Left lung (tissue), 10 donors: ENCODE measurements around the gene EFCAB8. TPM values are rescaled to one million over a fixed set of nuclear protein-coding genes. Genes with fewer than 3 reads are reported as not detected.

Source experiments
- ATAC-seq: fragments of 200-7000 bp; cut with Tn5 transposase; one replicate; pipeline ENCODE4 v1.9.1; 2020; ENCODE audit warnings: moderate library complexity
- DNase-seq, 4 donors: peaks; one replicate each; pipeline ENCODE4 v3.0.0-alpha.2; 2013 to 2020
- H3K27ac ChIP-seq, 2 donors: fragments of 200-600 bp; sonication (generic) in 1 of 2; one replicate each; pipeline versions ENCODE4 v1.5.0 to v1.8.0; 2020 to 2021
- H3K27me3 ChIP-seq, 2 donors: fragments of 200-600 bp; sonication (generic) in 1 of 2; one replicate each; pipeline versions ENCODE4 v1.5.0 to v1.8.0; 2020 to 2021
- H3K36me3 ChIP-seq, 2 donors: fragments of 200-600 bp; sonication (generic) in 1 of 2; one replicate each; pipeline versions ENCODE4 v1.5.0 to v1.8.0; 2020 to 2021
- H3K4me1 ChIP-seq, 2 donors: fragments of 200-600 bp; one replicate each; pipeline ENCODE4 v1.8.0; 2021
- H3K4me3 ChIP-seq, 2 donors: fragments of 200-600 bp; sonication (generic) in 1 of 2; one replicate each; pipeline versions ENCODE4 v1.5.0 to v1.8.0; 2020 to 2021; ENCODE audit warnings: mild to moderate bottlenecking in 1 of 2
- H3K9me3 ChIP-seq, 2 donors: fragments of 200-600 bp; sonication (generic) in 1 of 2; one replicate each; pipeline versions ENCODE4 v1.5.0 to v1.8.0; 2020 to 2021
- intact Hi-C, 2 donors: fragments of 100-400 bp; cut with DNase I; formaldehyde crosslinking; loops; one replicate each; pipeline versions ENCODE4 v1.11.2 to v1.14.2; 2022
- polyA plus RNA-seq, 6 donors: library from polyadenylated mRNA; unstranded; fragments of 120-200 nt; gene quantifications; one replicate each; pipeline ENCODE4 v1.2.1, GENCODE V29; 2013; ENCODE audit not compliant: insufficient read length in 6 of 6
- total RNA-seq, 2 donors: library from RNA; stranded (reverse); fragmentation: NEBNext Ultra II Directional; extraction: Animal tissue kit (Norgen Biotek cat#: 25700); gene quantifications; one replicate each; pipeline ENCODE4 v1.2.1, GENCODE V29; 2021
- TF ChIP-seq, protein P1 (sequence below), 2 donors: fragments of 200-600 bp; sonication (generic) in 1 of 2; IDR thresholded peaks; one replicate each; pipeline versions ENCODE4 v1.5.0 to v1.8.0; 2021; ENCODE audit warnings: antibody characterized with exemption in 2 of 2
- donor health status: DM: no; HTN: yes; CAD: no.
- donor health status: DM: no; HTN: no; CAD: no.

EFCAB8 gene
- total and polyA plus RNA-seq, 8 donors: 0.07 to 1.0 (median 0.15) TPM; not detected in 1

- Histone ChIP-seq H3K27ac (no peak overlapping the region), H3K9me3 (no peaks in the 10 kb centered on the region), H3K4me3 (no peak overlapping the region), H3K36me3 (peaks cover 5 to 97% of the 10 kb centered on the region in 2 donors), H3K4me1 (peaks cover 0 to 8% of the 10 kb centered on the region in 2 donors), H3K27me3 (no peaks in the 10 kb centered on the region)
- DNase-seq (no peak), ATAC-seq (no peak)
- TF ChIP-seq, protein P1, sequence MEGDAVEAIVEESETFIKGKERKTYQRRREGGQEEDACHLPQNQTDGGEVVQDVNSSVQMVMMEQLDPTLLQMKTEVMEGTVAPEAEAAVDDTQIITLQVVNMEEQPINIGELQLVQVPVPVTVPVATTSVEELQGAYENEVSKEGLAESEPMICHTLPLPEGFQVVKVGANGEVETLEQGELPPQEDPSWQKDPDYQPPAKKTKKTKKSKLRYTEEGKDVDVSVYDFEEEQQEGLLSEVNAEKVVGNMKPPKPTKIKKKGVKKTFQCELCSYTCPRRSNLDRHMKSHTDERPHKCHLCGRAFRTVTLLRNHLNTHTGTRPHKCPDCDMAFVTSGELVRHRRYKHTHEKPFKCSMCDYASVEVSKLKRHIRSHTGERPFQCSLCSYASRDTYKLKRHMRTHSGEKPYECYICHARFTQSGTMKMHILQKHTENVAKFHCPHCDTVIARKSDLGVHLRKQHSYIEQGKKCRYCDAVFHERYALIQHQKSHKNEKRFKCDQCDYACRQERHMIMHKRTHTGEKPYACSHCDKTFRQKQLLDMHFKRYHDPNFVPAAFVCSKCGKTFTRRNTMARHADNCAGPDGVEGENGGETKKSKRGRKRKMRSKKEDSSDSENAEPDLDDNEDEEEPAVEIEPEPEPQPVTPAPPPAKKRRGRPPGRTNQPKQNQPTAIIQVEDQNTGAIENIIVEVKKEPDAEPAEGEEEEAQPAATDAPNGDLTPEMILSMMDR (IDR thresholded peaks at IDR 0.05): no peak
- intact Hi-C loops: no loop called here
These were observed 17.1 kb upstream of the EFCAB8 start for GRCh38 chr20:32841632-32842031.

DNA sequence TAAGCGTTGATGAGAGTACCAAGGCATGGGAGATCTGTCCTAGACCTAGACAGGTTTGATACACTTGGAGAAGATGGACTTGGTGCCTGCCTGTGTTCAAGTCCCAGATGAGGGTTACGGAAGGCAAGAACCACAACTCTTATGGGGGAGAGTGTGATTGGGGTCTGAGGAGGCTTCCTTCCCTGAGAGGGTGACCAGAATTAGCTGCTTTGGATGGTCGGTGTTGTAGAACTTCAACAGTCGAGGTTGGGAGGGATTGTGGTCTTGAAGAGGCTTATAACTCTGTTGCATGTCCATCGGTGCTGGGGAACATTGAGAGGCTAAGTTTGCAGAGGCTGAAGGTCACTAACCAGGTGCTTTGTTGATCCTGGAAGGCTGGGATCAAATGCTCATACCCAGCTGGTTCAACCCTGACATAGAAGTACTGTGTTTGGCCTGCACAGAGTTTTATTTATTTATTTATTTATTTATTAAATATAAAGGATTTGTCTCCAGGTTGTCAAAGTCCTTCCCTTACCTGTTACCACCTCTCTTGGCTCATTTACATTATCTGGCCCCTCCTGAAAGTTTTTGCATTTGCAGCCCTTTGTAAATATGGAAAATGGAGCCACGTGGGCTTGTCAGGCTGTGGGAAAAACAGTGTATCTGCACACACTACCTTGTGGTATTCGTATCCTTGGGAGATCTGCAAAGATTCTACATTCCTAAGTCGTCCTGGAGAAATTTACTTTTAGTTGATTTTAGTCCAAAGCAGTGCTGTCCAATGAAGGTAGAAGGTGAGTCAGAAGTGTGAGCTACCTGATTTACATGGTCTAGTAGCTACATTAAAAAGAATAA is 15.8 kb upstream of the EFCAB8 start:
- peaks cover 5 to 97% of the 10 kb centered on the region in 2 donors for H3K36me3 ChIP-seq
- no peak for ATAC-seq
- TF ChIP-seq, protein P1 (IDR thresholded peaks at IDR 0.05): no peak

GRCh38 chr20:32845786-32846185 is 12.9 kb upstream of the EFCAB8 start:
- ATAC-seq (no peak), DNase-seq (no peak)
- no peaks in the 10 kb centered on the region for H3K27me3 ChIP-seq
- no peaks in the 10 kb centered on the region for H3K9me3 ChIP-seq
- TF ChIP-seq, protein P1 (IDR thresholded peaks at IDR 0.05): no peak
- peaks cover 0 to 97% of the 10 kb centered on the region in 2 donors for H3K36me3 ChIP-seq
- intact Hi-C loops: no loop called here
- no peak overlapping the region for H3K27ac ChIP-seq
- H3K4me1 ChIP-seq: peaks cover 0 to 5% of the 10 kb centered on the region in 2 donors
- no peak overlapping the region for H3K4me3 ChIP-seq

More for the DNA sequence above, 15.8 kb upstream of the EFCAB8 start:
- DNase-seq: no peak
- Histone ChIP-seq H3K9me3 (no peaks in the 10 kb centered on the region), H3K4me1 (peaks cover 0 to 8% of the 10 kb centered on the region in 2 donors), H3K27me3 (no peaks in the 10 kb centered on the region), H3K4me3 (no peak overlapping the region), H3K27ac (no peak overlapping the region)
- intact Hi-C loops: no loop called here

DNA sequence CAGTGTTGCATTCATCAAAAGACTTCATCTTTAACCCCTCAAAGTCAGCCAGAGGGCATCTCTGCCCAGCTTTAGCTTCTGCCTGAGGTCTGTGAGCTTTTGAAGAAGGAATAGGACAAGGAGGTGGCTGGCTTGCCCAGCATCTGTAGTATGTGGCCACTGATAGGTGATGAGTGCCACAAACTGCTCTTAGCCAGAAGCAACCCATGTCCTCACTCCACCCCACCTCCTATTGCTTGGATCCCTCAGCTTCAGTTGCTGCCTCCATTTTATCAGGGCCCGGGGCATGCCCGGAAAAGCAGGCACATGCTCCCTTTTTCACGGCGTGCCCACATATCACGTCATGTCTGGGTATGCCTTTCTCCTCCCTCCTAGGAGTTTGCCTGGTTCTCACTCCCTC is 11.9 kb upstream of the EFCAB8 start:
- intact Hi-C loops: no loop called here
- Histone ChIP-seq H3K4me3 (no peak overlapping the region), H3K36me3 (peaks cover 0 to 97% of the 10 kb centered on the region in 2 donors), H3K27ac (no peak overlapping the region), H3K27me3 (no peaks in the 10 kb centered on the region), H3K4me1 (no peaks in the 10 kb centered on the region), H3K9me3 (no peaks in the 10 kb centered on the region)
- TF ChIP-seq, protein P1 (IDR thresholded peaks at IDR 0.05): no peak
- ATAC-seq (no peak), DNase-seq (no peak)

DNA sequence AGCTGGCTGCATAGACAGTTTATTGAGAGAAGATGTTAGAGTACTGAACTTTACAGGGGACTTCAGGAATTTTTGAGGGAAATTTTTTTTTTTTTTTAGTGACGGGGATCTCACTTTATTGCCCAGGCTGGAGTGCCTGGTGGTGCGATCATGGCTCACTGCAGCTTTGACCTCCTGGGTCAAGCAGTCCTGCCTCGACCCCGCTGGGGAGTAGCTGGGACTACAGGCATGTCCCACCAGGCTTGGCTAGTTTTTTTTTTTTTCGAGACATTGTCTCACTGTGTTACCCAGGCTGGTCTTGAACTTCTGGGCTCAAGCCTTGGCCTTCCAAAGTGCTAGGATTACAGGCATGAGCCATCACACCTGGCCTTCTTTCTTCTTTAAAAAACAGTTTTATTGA is 10.8 kb upstream of the EFCAB8 start:
- no peak overlapping the region for H3K27ac ChIP-seq
- no peak overlapping the region for H3K4me3 ChIP-seq
- intact Hi-C loops: no loop called here
- no peak for DNase-seq
- H3K27me3 ChIP-seq: no peaks in the 10 kb centered on the region
- no peaks in the 10 kb centered on the region for H3K4me1 ChIP-seq
- peaks cover 0 to 97% of the 10 kb centered on the region in 2 donors for H3K36me3 ChIP-seq
- H3K9me3 ChIP-seq: no peaks in the 10 kb centered on the region
- ATAC-seq: no peak
- TF ChIP-seq, protein P1 (IDR thresholded peaks at IDR 0.05): no peak
